Measurements from ENCODE around the gene MRPS23. TPM values are rescaled to one million over a fixed set of nuclear protein-coding genes. Genes with fewer than 3 reads are reported as not detected.

Gene MRPS23
- polyA plus RNA-seq, 4 donors, result 15.4 to 49.8 (median 25.8) TPM

DNA sequence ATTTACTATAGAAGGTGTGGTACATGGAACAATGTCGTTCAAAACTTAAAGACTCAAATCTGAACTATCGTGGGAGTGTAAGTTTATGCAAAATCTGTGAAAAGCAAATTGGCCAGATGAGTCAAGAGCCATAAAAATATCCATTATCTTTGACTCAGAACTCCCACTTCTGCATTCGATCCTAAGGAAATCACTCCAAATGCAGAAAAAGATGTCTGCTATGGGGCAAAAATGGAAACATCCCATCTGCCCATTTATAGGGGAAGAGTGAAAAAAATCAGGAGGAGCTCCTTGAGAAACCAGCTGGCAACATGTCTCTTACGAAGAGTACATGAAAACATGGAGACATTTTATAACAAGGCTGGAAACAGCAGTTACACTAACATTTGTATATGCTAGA is 61.1 kb downstream of the MRPS23 start:
- Histone ChIP-seq H3K4me1 (ENCODE audit: control insufficient read depth in 3 of 3, insufficient read depth in 2 of 3, low read depth in 1 of 3, low read length in 2 of 3) (no peaks in the 10 kb centered on the region), H3K9me3 (ENCODE audit: control insufficient read depth in 2 of 2, insufficient read depth in 1 of 2, low read depth in 1 of 2, low read length in 1 of 2) (no peaks in the 10 kb centered on the region), H3K27me3 (ENCODE audit: control insufficient read depth in 3 of 3, insufficient read depth in 3 of 3, low read length in 3 of 3) (peaks cover 0 to 22% (median 0%) of the 10 kb centered on the region in 3 donors), H3K27ac (ENCODE audit: low read depth in 1 of 3, low read length in 2 of 3) (no peak overlapping the region), H3K36me3 (ENCODE audit: control insufficient read depth in 3 of 3, insufficient read depth in 2 of 3, low read depth in 1 of 3, low read length in 3 of 3) (no peaks in the 10 kb centered on the region), H3K4me3 (ENCODE audit: low read depth in 1 of 3, low read length in 3 of 3) (no peak overlapping the region)
- FAIRE-seq (no peak), DNase-seq (no peak)
- WGBS, 3 donors, result 49 to 53% (median 51%) methylated on average over 4 of the region's 4 CpGs

DNA sequence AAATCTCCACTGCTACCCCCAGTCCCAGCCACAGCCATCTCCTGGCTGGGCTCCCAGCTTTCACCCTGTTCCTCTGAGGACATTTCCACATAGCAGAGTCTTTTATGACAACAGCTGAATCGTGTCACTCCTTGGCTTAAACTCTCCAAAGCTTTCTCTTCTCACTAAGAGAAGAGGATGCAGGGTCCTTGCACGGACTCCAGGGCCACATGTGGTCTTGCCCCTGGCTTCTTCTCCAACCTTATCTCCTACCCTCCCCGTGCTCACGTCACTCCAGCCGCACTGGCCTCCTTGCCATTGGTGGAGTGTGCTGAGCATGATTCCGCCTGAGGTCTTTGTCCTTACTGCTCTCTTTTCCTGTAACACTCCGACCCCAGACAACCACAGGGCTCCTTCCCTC is 64.8 kb downstream of the MRPS23 start:
- FAIRE-seq (no peak), DNase-seq (peak in 1 of 2 donors; percentile 32)
- no peak overlapping the region for H3K4me3 ChIP-seq (ENCODE audit: low read depth in 1 of 3, low read length in 3 of 3)
- WGBS, 3 donors, result 48 to 55% (median 55%) methylated on average over 7 of the region's 7 CpGs
- H3K9me3 ChIP-seq (ENCODE audit: control insufficient read depth in 2 of 2, insufficient read depth in 1 of 2, low read depth in 1 of 2, low read length in 1 of 2), result no peaks in the 10 kb centered on the region
- peaks cover 0 to 30% (median 2%) of the 10 kb centered on the region in 3 donors for H3K27me3 ChIP-seq (ENCODE audit: control insufficient read depth in 3 of 3, insufficient read depth in 3 of 3, low read length in 3 of 3)
- H3K27ac ChIP-seq (ENCODE audit: low read depth in 1 of 3, low read length in 2 of 3), result no peak overlapping the region
- H3K36me3 ChIP-seq (ENCODE audit: control insufficient read depth in 3 of 3, insufficient read depth in 2 of 3, low read depth in 1 of 3, low read length in 3 of 3), result no peaks in the 10 kb centered on the region
- H3K4me1 ChIP-seq (ENCODE audit: control insufficient read depth in 3 of 3, insufficient read depth in 2 of 3, low read depth in 1 of 3, low read length in 2 of 3), result peaks cover 0 to 10% (median 4%) of the 10 kb centered on the region in 3 donors

Other genes starting within 250 kb of the MRPS23 start
- gene CCDC182, start 104.7 kb downstream of the MRPS23 start, polyA plus RNA-seq, result not detected
- gene CUEDC1, start 105.4 kb upstream of the MRPS23 start, polyA plus RNA-seq, result 10 to 100 TPM in 1 of 4 donors, 1 to 10 TPM in 3; 1.6 to 14.9 (median 6.1) TPM
- gene VEZF1, start 138.2 kb upstream of the MRPS23 start, polyA plus RNA-seq, result 10 to 100 TPM; 11.4 to 42.8 (median 18.7) TPM
- gene SRSF1, start 157.2 kb upstream of the MRPS23 start, polyA plus RNA-seq, result 100 to 1,000 TPM in 2 of 4 donors, 10 to 100 TPM in 2; 62.7 to 193 (median 106) TPM
- gene DYNLL2, start 233.4 kb upstream of the MRPS23 start, polyA plus RNA-seq, result 10 to 100 TPM; 18.9 to 41.9 (median 32.7) TPM